ENCODE data around the gene ST6GALNAC2.

ST6GALNAC2 gene

GRCh38 chr17:76557368-76558197 is 28.1 kb downstream of the ST6GALNAC2 start:
- Histone ChIP-seq H3K36me3 (ENCODE audit: control insufficient read depth in 2 of 2, insufficient read depth in 2 of 2, low read length in 2 of 2) (peaks cover 9 to 13% of the 10 kb centered on the region in 2 donors), H3K27me3 (ENCODE audit: control insufficient read depth in 2 of 2, insufficient read depth in 2 of 2, low read length in 2 of 2) (no peaks in the 10 kb centered on the region), H3K4me1 (ENCODE audit: control insufficient read depth in 2 of 2, insufficient read depth in 2 of 2, low read length in 2 of 2) (peaks cover 13 to 33% of the 10 kb centered on the region in 2 donors), H3K4me3 (ENCODE audit: low read length in 2 of 2) (peak overlapping the region; percentile 85 to 100), H3K9ac (ENCODE audit: low read depth in 1 of 2, low read length in 2 of 2) (peak overlapping the region; percentile 87 to 93), H3K9me3 (ENCODE audit: control insufficient read depth in 2 of 2, low read length in 2 of 2) (no peaks in the 10 kb centered on the region), H3K27ac (ENCODE audit: low read depth in 2 of 2, low read length in 2 of 2) (peak overlapping the region; percentile 78 to 84)

- Histone ChIP-seq H3K9ac (ENCODE audit: low read depth in 1 of 2, low read length in 2 of 2) (peak overlapping the region; percentile 87 to 93), H3K27ac (ENCODE audit: low read depth in 2 of 2, low read length in 2 of 2) (peak overlapping the region; percentile 78 to 84), H3K27me3 (ENCODE audit: control insufficient read depth in 2 of 2, insufficient read depth in 2 of 2, low read length in 2 of 2) (no peaks in the 10 kb centered on the region), H3K9me3 (ENCODE audit: control insufficient read depth in 2 of 2, low read length in 2 of 2) (no peaks in the 10 kb centered on the region), H3K4me3 (ENCODE audit: low read length in 2 of 2) (peak overlapping the region; percentile 85 to 100), H3K4me1 (ENCODE audit: control insufficient read depth in 2 of 2, insufficient read depth in 2 of 2, low read length in 2 of 2) (peaks cover 13 to 29% of the 10 kb centered on the region in 2 donors), H3K36me3 (ENCODE audit: control insufficient read depth in 2 of 2, insufficient read depth in 2 of 2, low read length in 2 of 2) (peaks cover 6 to 10% of the 10 kb centered on the region in 2 donors)
These were observed 28.8 kb downstream of the ST6GALNAC2 start for GRCh38 chr17:76556765-76557367.

GRCh38 chr17:76554131-76554530 is 31.5 kb downstream of the ST6GALNAC2 start:
- H3K36me3 ChIP-seq (ENCODE audit: control insufficient read depth in 2 of 2, insufficient read depth in 2 of 2, low read length in 2 of 2): no peaks in the 10 kb centered on the region
- peaks cover 0 to 4% of the 10 kb centered on the region in 2 donors for H3K27me3 ChIP-seq (ENCODE audit: control insufficient read depth in 2 of 2, insufficient read depth in 2 of 2, low read length in 2 of 2)
- no peak overlapping the region for H3K4me3 ChIP-seq (ENCODE audit: low read length in 2 of 2)
- H3K27ac ChIP-seq (ENCODE audit: low read depth in 2 of 2, low read length in 2 of 2): no peak overlapping the region
- H3K4me1 ChIP-seq (ENCODE audit: control insufficient read depth in 2 of 2, insufficient read depth in 2 of 2, low read length in 2 of 2): peaks cover 11 to 19% of the 10 kb centered on the region in 2 donors
- H3K9me3 ChIP-seq (ENCODE audit: control insufficient read depth in 2 of 2, low read length in 2 of 2): no peaks in the 10 kb centered on the region
- no peak overlapping the region for H3K9ac ChIP-seq (ENCODE audit: low read depth in 1 of 2, low read length in 2 of 2)

GRCh38 chr17:76553178-76553908 is 32.3 kb downstream of the ST6GALNAC2 start:
- no peaks in the 10 kb centered on the region for H3K36me3 ChIP-seq (ENCODE audit: control insufficient read depth in 2 of 2, insufficient read depth in 2 of 2, low read length in 2 of 2)
- H3K9ac ChIP-seq (ENCODE audit: low read depth in 1 of 2, low read length in 2 of 2): no peak overlapping the region
- H3K4me1 ChIP-seq (ENCODE audit: control insufficient read depth in 2 of 2, insufficient read depth in 2 of 2, low read length in 2 of 2): peaks cover 5 to 12% of the 10 kb centered on the region in 2 donors
- H3K9me3 ChIP-seq (ENCODE audit: control insufficient read depth in 2 of 2, low read length in 2 of 2): no peaks in the 10 kb centered on the region
- H3K4me3 ChIP-seq (ENCODE audit: low read length in 2 of 2): no peak overlapping the region
- H3K27ac ChIP-seq (ENCODE audit: low read depth in 2 of 2, low read length in 2 of 2): no peak overlapping the region
- peaks cover 0 to 4% of the 10 kb centered on the region in 2 donors for H3K27me3 ChIP-seq (ENCODE audit: control insufficient read depth in 2 of 2, insufficient read depth in 2 of 2, low read length in 2 of 2)

GRCh38 chr17:76551685-76552084 is 34.0 kb downstream of the ST6GALNAC2 start:
- H3K27ac ChIP-seq (ENCODE audit: low read depth in 2 of 2, low read length in 2 of 2): no peak overlapping the region
- no peak overlapping the region for H3K9ac ChIP-seq (ENCODE audit: low read depth in 1 of 2, low read length in 2 of 2)
- H3K4me1 ChIP-seq (ENCODE audit: control insufficient read depth in 2 of 2, insufficient read depth in 2 of 2, low read length in 2 of 2): peaks cover 7 to 9% of the 10 kb centered on the region in 2 donors
- no peak overlapping the region for H3K4me3 ChIP-seq (ENCODE audit: low read length in 2 of 2)
- H3K9me3 ChIP-seq (ENCODE audit: control insufficient read depth in 2 of 2, low read length in 2 of 2): no peaks in the 10 kb centered on the region
- no peaks in the 10 kb centered on the region for H3K36me3 ChIP-seq (ENCODE audit: control insufficient read depth in 2 of 2, insufficient read depth in 2 of 2, low read length in 2 of 2)
- H3K27me3 ChIP-seq (ENCODE audit: control insufficient read depth in 2 of 2, insufficient read depth in 2 of 2, low read length in 2 of 2): peaks cover 0 to 13% of the 10 kb centered on the region in 2 donors

- H3K9me3 ChIP-seq (ENCODE audit: control insufficient read depth in 2 of 2, low read length in 2 of 2): no peaks in the 10 kb centered on the region
- no peaks in the 10 kb centered on the region for H3K36me3 ChIP-seq (ENCODE audit: control insufficient read depth in 2 of 2, insufficient read depth in 2 of 2, low read length in 2 of 2)
- H3K4me3 ChIP-seq (ENCODE audit: low read length in 2 of 2): no peak overlapping the region
- peaks cover 0 to 18% of the 10 kb centered on the region in 2 donors for H3K27me3 ChIP-seq (ENCODE audit: control insufficient read depth in 2 of 2, insufficient read depth in 2 of 2, low read length in 2 of 2)
- no peak overlapping the region for H3K9ac ChIP-seq (ENCODE audit: low read depth in 1 of 2, low read length in 2 of 2)
- no peak overlapping the region for H3K27ac ChIP-seq (ENCODE audit: low read depth in 2 of 2, low read length in 2 of 2)
- H3K4me1 ChIP-seq (ENCODE audit: control insufficient read depth in 2 of 2, insufficient read depth in 2 of 2, low read length in 2 of 2): peaks cover 5 to 11% of the 10 kb centered on the region in 2 donors
These were observed 34.7 kb downstream of the ST6GALNAC2 start for GRCh38 chr17:76550712-76551615.

- H3K4me1 ChIP-seq (ENCODE audit: control insufficient read depth in 2 of 2, insufficient read depth in 2 of 2, low read length in 2 of 2): peaks cover 7 to 16% of the 10 kb centered on the region in 2 donors
- H3K36me3 ChIP-seq (ENCODE audit: control insufficient read depth in 2 of 2, insufficient read depth in 2 of 2, low read length in 2 of 2): no peaks in the 10 kb centered on the region
- no peak overlapping the region for H3K4me3 ChIP-seq (ENCODE audit: low read length in 2 of 2)
- no peak overlapping the region for H3K9ac ChIP-seq (ENCODE audit: low read depth in 1 of 2, low read length in 2 of 2)
- no peaks in the 10 kb centered on the region for H3K9me3 ChIP-seq (ENCODE audit: control insufficient read depth in 2 of 2, low read length in 2 of 2)
- H3K27ac ChIP-seq (ENCODE audit: low read depth in 2 of 2, low read length in 2 of 2): no peak overlapping the region
- H3K27me3 ChIP-seq (ENCODE audit: control insufficient read depth in 2 of 2, insufficient read depth in 2 of 2, low read length in 2 of 2): peaks cover 0 to 29% of the 10 kb centered on the region in 2 donors
These were observed 36.1 kb downstream of the ST6GALNAC2 start for GRCh38 chr17:76549539-76549938.

- peaks cover 8 to 18% of the 10 kb centered on the region in 2 donors for H3K4me1 ChIP-seq (ENCODE audit: control insufficient read depth in 2 of 2, insufficient read depth in 2 of 2, low read length in 2 of 2)
These were observed 36.5 kb downstream of the ST6GALNAC2 start for GRCh38 chr17:76549215-76549518.

GRCh38 chr17:76548378-76549214 is 37.1 kb downstream of the ST6GALNAC2 start:
- peaks cover 2 to 37% of the 10 kb centered on the region in 2 donors for H3K27me3 ChIP-seq (ENCODE audit: control insufficient read depth in 2 of 2, insufficient read depth in 2 of 2, low read length in 2 of 2)
- H3K4me1 ChIP-seq (ENCODE audit: control insufficient read depth in 2 of 2, insufficient read depth in 2 of 2, low read length in 2 of 2): peaks cover 8 to 18% of the 10 kb centered on the region in 2 donors
- H3K36me3 ChIP-seq (ENCODE audit: control insufficient read depth in 2 of 2, insufficient read depth in 2 of 2, low read length in 2 of 2): no peaks in the 10 kb centered on the region
- no peak overlapping the region for H3K27ac ChIP-seq (ENCODE audit: low read depth in 2 of 2, low read length in 2 of 2)
- no peak overlapping the region for H3K4me3 ChIP-seq (ENCODE audit: low read length in 2 of 2)
- no peak overlapping the region for H3K9ac ChIP-seq (ENCODE audit: low read depth in 1 of 2, low read length in 2 of 2)
- H3K9me3 ChIP-seq (ENCODE audit: control insufficient read depth in 2 of 2, low read length in 2 of 2): no peaks in the 10 kb centered on the region

More at GRCh38 chr17:76549215-76549518, 36.5 kb downstream of the ST6GALNAC2 start:
- peaks cover 0 to 33% of the 10 kb centered on the region in 2 donors for H3K27me3 ChIP-seq (ENCODE audit: control insufficient read depth in 2 of 2, insufficient read depth in 2 of 2, low read length in 2 of 2)
- no peaks in the 10 kb centered on the region for H3K36me3 ChIP-seq (ENCODE audit: control insufficient read depth in 2 of 2, insufficient read depth in 2 of 2, low read length in 2 of 2)
- H3K9ac ChIP-seq (ENCODE audit: low read depth in 1 of 2, low read length in 2 of 2): no peak overlapping the region
- no peak overlapping the region for H3K27ac ChIP-seq (ENCODE audit: low read depth in 2 of 2, low read length in 2 of 2)
- H3K9me3 ChIP-seq (ENCODE audit: control insufficient read depth in 2 of 2, low read length in 2 of 2): no peaks in the 10 kb centered on the region
- H3K4me3 ChIP-seq (ENCODE audit: low read length in 2 of 2): no peak overlapping the region
